HG02642 (cell line): ENCODE results near the gene PKD1.
"Not testable (repeated sequence)": the region's sequence is repeated elsewhere in the genome, so short reads cannot be mapped to it uniquely, and the experiment has no call there.

ENCODE experiments used
- ATAC-seq: cut with Tn5 transposase; IDR thresholded peaks from one replicate; pipeline ENCODE4 v1.9.1; 2021; ENCODE audit warnings: mild to moderate bottlenecking; ENCODE audit not compliant: unreplicated experiment, poor library complexity

PKD1 gene

GRCh38 chr16:2126928-2127556 is 8.7 kb downstream of the PKD1 start:
- not testable (repeated sequence) for ATAC-seq

GRCh38 chr16:2126161-2126743 is 9.4 kb downstream of the PKD1 start:
- not testable (repeated sequence) for ATAC-seq

- ATAC-seq: not testable (repeated sequence)
Observed at GRCh38 chr16:2125609-2126008, 10.1 kb downstream of the PKD1 start.

- ATAC-seq: not testable (repeated sequence)
Observed at GRCh38 chr16:2124694-2125444, 10.8 kb downstream of the PKD1 start.

GRCh38 chr16:2124377-2124693 is 11.4 kb downstream of the PKD1 start:
- ATAC-seq: not testable (repeated sequence)

GRCh38 chr16:2123706-2124376 is 11.9 kb downstream of the PKD1 start:
- ATAC-seq: not testable (repeated sequence)

- not testable (repeated sequence) for ATAC-seq
Observed at GRCh38 chr16:2122934-2123683, 12.6 kb downstream of the PKD1 start.

- no peak for ATAC-seq
Observed at GRCh38 chr16:2122429-2122828, 13.3 kb downstream of the PKD1 start.

GRCh38 chr16:2121853-2122252 is 13.8 kb downstream of the PKD1 start:
- no peak for ATAC-seq

- not testable (repeated sequence) for ATAC-seq
Observed at GRCh38 chr16:2121325-2121724, 14.4 kb downstream of the PKD1 start.

- ATAC-seq: not testable (repeated sequence)
Observed at GRCh38 chr16:2117960-2118722, 17.6 kb downstream of the PKD1 start.

- not testable (repeated sequence) for ATAC-seq
Observed at GRCh38 chr16:2117341-2117740, 18.4 kb downstream of the PKD1 start.

GRCh38 chr16:2116428-2116827 is 19.3 kb downstream of the PKD1 start:
- not testable (repeated sequence) for ATAC-seq

GRCh38 chr16:2115591-2115973 is 20.1 kb downstream of the PKD1 start:
- ATAC-seq: no peak

- not testable (repeated sequence) for ATAC-seq
Observed at GRCh38 chr16:2114885-2115590, 20.7 kb downstream of the PKD1 start.

- not testable (repeated sequence) for ATAC-seq
Observed at GRCh38 chr16:2114225-2114624, 21.5 kb downstream of the PKD1 start.

- ATAC-seq: not testable (repeated sequence)
Observed at GRCh38 chr16:2112539-2113106, 23.1 kb downstream of the PKD1 start.
